Epithelial cell of proximal tubule (primary cell): ENCODE data around the gene MX2. TPM values are rescaled to one million over a fixed set of nuclear protein-coding genes. Genes with fewer than 3 reads are reported as not detected.

Experiments used
- DNase-seq: peaks from one replicate; pipeline ENCODE4 v3.0.0-alpha.2; 2011; ENCODE audit warnings: low read depth
- H3K4me3 ChIP-seq: 2 replicates; pipeline ENCODE4 v1.5.1; 2011; ENCODE audit warnings: low read depth, mild to moderate bottlenecking, low read length
- CTCF ChIP-seq: conservative IDR thresholded peaks from 2 replicates; pipeline ENCODE4 v1.5.1; 2012; ENCODE audit warnings: low read depth, mild to moderate bottlenecking, low read length
- total RNA-seq: library from RNA; depleted of rRNA; stranded (reverse); fragments of >200 nt; gene quantifications from 2 replicates; pipeline ENCODE4 v1.2.3, GENCODE V29; 2015

Gene MX2
- total RNA-seq, 1 donor from 2014 or later, result 0.12 TPM

GRCh38 chr21:41387824-41388223 lies 26.0 kb downstream of the MX2 start:
- DNase-seq, result no peak
- H3K4me3 ChIP-seq, result no peak overlapping the region
- TF ChIP-seq CTCF, result no peak

- no peak for DNase-seq
- TF ChIP-seq CTCF, result no peak
- H3K4me3 ChIP-seq, result no peak overlapping the region
Measured at GRCh38 chr21:41388259-41388658, 26.4 kb downstream of the MX2 start.

GRCh38 chr21:41390043-41390639 lies 28.3 kb downstream of the MX2 start:
- no peak for DNase-seq
- H3K4me3 ChIP-seq, result no peak overlapping the region

GRCh38 chr21:41393876-41394465 lies 32.1 kb downstream of the MX2 start:
- no peak for TF ChIP-seq CTCF
- DNase-seq, result no peak
- H3K4me3 ChIP-seq, result no peak overlapping the region

More at GRCh38 chr21:41390043-41390639, 28.3 kb downstream of the MX2 start:
- no peak for TF ChIP-seq CTCF

- no peak for TF ChIP-seq CTCF
- H3K4me3 ChIP-seq, result no peak overlapping the region
- DNase-seq, result no peak
Measured at GRCh38 chr21:41396558-41397075, 34.8 kb downstream of the MX2 start.

DNA sequence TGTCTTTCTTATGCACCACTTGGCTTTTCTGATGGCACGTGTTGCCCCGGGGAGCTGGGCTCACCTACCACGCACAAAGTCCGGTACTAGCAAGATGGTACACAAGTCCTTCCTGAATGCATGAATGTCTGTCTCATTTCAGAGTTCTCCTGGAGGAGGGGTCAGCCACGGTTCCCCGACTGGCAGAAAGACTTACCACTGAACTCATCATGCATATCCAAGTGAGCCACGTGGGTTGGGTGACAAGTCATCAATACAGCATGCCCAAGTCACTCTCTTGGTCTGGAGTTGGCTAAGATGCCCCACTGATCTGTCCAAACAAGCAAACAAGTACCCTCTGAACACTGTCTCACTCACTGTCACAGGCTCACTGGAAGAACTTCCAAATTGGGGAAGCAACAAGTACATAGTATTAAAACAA lies 35.7 kb downstream of the MX2 start:
- DNase-seq, result no peak
- no peak overlapping the region for H3K4me3 ChIP-seq
- TF ChIP-seq CTCF, result no peak

DNA sequence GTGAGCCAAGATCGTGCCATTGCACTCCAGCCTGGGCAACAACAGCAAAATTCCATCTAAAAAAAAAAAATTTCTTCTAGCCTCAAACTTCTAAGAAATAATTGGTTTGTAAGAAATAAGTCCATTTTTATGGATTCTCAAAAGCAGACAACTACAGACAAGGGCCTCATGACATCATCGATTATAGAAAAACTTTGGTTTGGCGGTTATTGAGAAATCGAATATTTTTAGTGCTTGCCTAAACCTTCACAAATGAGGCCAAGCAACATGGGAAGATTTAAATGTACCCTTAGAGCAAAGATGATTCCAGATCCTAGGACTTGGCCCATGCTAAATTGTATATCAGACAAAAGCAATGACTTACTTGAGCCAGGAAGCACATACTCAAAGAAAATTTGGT lies 36.4 kb downstream of the MX2 start:
- TF ChIP-seq CTCF, result no peak
- DNase-seq, result no peak
- no peak overlapping the region for H3K4me3 ChIP-seq
